Right lobe of liver (tissue), 6 donors: ENCODE measurements around the gene MAB21L2. TPM values are rescaled to one million over a fixed set of nuclear protein-coding genes. Genes with fewer than 3 reads are reported as not detected.

Source experiments
- ATAC-seq, 4 donors: fragments of 200-7000 bp; cut with Tn5 transposase; one replicate each; pipeline ENCODE4 v1.9.1; 2020; ENCODE audit warnings: mild to moderate bottlenecking in 4 of 4, moderate library complexity in 4 of 4
- DNase-seq, 3 donors: peaks; one replicate each; pipeline ENCODE4 v3.0.0-alpha.2; 2020
- H3K27ac ChIP-seq, 3 donors: fragments of 200-600 bp; one replicate each; pipeline ENCODE4 v1.8.0; 2022
- H3K27me3 ChIP-seq, 2 donors: fragments of 200-600 bp; one replicate each; pipeline ENCODE4 v1.8.0; 2022
- H3K36me3 ChIP-seq, 4 donors: fragments of 200-600 bp; sonication (generic) in 1 of 4; one replicate each; pipeline versions ENCODE4 v1.5.1 to v1.8.0; 2017 to 2022; ENCODE audit warnings: control low read depth in 1 of 4
- H3K4me1 ChIP-seq, 4 donors: fragments of 200-600 bp; sonication (generic) in 1 of 4; one replicate each; pipeline versions ENCODE4 v1.5.1 to v1.8.0; 2017 to 2022; ENCODE audit warnings: control low read depth in 1 of 4
- H3K4me3 ChIP-seq, 3 donors: fragments of 200-600 bp; one replicate each; pipeline ENCODE4 v1.8.0; 2022
- H3K9me3 ChIP-seq, 4 donors: fragments of 200-600 bp; sonication (generic) in 1 of 4; one replicate each; pipeline versions ENCODE4 v1.5.1 to v1.8.0; 2017 to 2022; ENCODE audit warnings: control low read depth in 1 of 4
- POLR2A ChIP-seq: fragments of 450-650 bp; IDR thresholded peaks from one replicate; pipeline ENCODE4 v1.6.1; 2017; ENCODE audit warnings: antibody characterized with exemption, mild to moderate bottlenecking
- WGBS: methylation state at CpG from one replicate; pipeline ENCODE4 v1.1.6; 2018; ENCODE audit warnings: low coverage, low lambda C conversion rate; ENCODE audit not compliant: insufficient coverage; ENCODE audit errors: missing lambda C conversion rate; 5-methylcytosine and 5-hydroxymethylcytosine counted together
- intact Hi-C, 2 donors: fragments of 100-400 bp; cut with DNase I; formaldehyde crosslinking; loops; one replicate each; pipeline versions ENCODE4 v1.11.2 to v1.14.1; 2022
- total RNA-seq, 6 experiments: library from RNA; depleted of rRNA in 2 of 6; stranded (reverse); fragments of >200 nt in 2 of 6; fragmentation: NEBNext Ultra II Directional in 3 of 6; extraction: Animal tissue kit (Norgen Biotek cat#: 25700) in 3 of 6; gene quantifications; one replicate each; pipeline versions ENCODE4 v1.1.0 to v1.2.4, GENCODE V29; 2016 to 2023
- TF ChIP-seq, protein P1 (sequence below), 4 donors: fragments of 200-600 bp in 3 of 4; fragments of 450-650 bp in 1 of 4; IDR thresholded peaks; one replicate each; pipeline versions ENCODE4 v1.5.1 to v1.8.0; 2016 to 2022; ENCODE audit warnings: antibody characterized with exemption in 4 of 4, mild to moderate bottlenecking in 2 of 4
- donor health status: DM: no; HTN: yes; CAD: no.
- donor health status: DM: no; HTN: no; CAD: no.
- donor health status: DM: no; HTN: no; CAD: no.
- donor health status: DM: no; HTN: yes; CAD: no.
- donor health status: DM: no; HTN: yes; CAD: no.

The MAB21L2 gene
- total RNA-seq, 6 experiments from 2014 or later = 0.06 to 0.70 (median 0.31) TPM; not detected in 1

DNA sequence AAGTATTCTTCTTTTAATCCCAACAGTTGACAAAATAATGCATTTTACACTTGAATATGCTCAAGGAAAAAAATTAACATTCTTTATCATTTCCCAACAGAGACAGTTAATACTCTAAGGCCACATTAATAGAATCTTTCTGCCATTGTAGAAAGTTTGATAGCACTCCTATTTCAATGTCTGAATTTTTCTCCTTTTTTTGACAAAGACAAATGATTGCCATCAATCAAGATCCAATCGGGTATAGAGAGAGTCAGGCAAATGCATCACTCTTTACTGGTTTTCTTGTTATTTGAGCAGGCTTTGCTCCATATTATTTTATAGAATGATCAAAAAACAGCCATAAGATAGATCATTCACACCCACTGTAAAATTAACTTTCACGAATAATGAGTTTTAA lies 46.1 kb downstream of the MAB21L2 start:
- WGBS = 96% methylated on average over 2 of the region's 2 CpGs
- no peaks in the 10 kb centered on the region for H3K9me3 ChIP-seq
- no peak overlapping the region for H3K27ac ChIP-seq
- TF ChIP-seq POLR2A = no peak
- TF ChIP-seq, protein P1, sequence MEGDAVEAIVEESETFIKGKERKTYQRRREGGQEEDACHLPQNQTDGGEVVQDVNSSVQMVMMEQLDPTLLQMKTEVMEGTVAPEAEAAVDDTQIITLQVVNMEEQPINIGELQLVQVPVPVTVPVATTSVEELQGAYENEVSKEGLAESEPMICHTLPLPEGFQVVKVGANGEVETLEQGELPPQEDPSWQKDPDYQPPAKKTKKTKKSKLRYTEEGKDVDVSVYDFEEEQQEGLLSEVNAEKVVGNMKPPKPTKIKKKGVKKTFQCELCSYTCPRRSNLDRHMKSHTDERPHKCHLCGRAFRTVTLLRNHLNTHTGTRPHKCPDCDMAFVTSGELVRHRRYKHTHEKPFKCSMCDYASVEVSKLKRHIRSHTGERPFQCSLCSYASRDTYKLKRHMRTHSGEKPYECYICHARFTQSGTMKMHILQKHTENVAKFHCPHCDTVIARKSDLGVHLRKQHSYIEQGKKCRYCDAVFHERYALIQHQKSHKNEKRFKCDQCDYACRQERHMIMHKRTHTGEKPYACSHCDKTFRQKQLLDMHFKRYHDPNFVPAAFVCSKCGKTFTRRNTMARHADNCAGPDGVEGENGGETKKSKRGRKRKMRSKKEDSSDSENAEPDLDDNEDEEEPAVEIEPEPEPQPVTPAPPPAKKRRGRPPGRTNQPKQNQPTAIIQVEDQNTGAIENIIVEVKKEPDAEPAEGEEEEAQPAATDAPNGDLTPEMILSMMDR (IDR thresholded peaks at IDR 0.05) = no peak
- intact Hi-C loops = no loop called here
- no peaks in the 10 kb centered on the region for H3K36me3 ChIP-seq
- ATAC-seq (no peak), DNase-seq (no peak)
- no peaks in the 10 kb centered on the region for H3K27me3 ChIP-seq
- no peak overlapping the region for H3K4me3 ChIP-seq
- H3K4me1 ChIP-seq = no peaks in the 10 kb centered on the region

DNA sequence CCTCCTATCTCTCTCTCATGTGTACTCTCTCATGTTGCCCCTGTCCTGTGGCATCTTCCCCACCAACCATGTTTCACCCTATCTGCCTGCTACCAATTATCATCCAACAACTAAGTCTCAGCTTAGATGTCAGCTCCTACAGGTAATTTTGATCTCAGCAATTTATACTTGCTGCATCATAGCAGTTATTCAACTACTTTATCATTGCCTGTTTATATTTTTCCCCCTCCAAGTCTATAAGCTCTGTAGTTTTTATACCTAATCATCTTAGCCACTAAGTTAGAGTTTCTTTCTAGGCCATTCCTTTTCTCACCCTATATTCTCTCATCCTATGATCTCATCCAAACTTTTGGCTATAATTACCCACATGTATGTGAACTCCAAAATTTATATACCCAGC lies 50.7 kb downstream of the MAB21L2 start:
- no peak for DNase-seq
- no peaks in the 10 kb centered on the region for H3K27me3 ChIP-seq
- H3K4me3 ChIP-seq = no peak overlapping the region
- no peak overlapping the region for H3K27ac ChIP-seq
- intact Hi-C loops = no loop called here
- TF ChIP-seq POLR2A = no peak
- TF ChIP-seq, protein P1 (IDR thresholded peaks at IDR 0.05) = no peak
- H3K36me3 ChIP-seq = no peaks in the 10 kb centered on the region
- no peaks in the 10 kb centered on the region for H3K4me1 ChIP-seq
- no peaks in the 10 kb centered on the region for H3K9me3 ChIP-seq
- ATAC-seq = no peak
